Measurements from ENCODE around the gene CTPS2.
"Not testable (repeated sequence)": the region's sequence is repeated elsewhere in the genome, so short reads cannot be mapped to it uniquely, and the experiment has no call there.

The CTPS2 gene

GRCh38 chrX:16712548-16713155 lies at the start of gene CTPS2:
Gene CTPS2 (minus strand): TSS chrX:16712669. CDS start chrX:16702902, 9,767 bp downstream.
- DNase-seq: peak; percentile 21 to 28

GRCh38 chrX:16761500-16761899 lies 49.0 kb upstream of the CTPS2 start:
- not testable (repeated sequence) for DNase-seq

GRCh38 chrX:16756724-16757123 lies 44.3 kb upstream of the CTPS2 start:
- DNase-seq: no peak

GRCh38 chrX:16754019-16754418 lies 41.5 kb upstream of the CTPS2 start:
- no peak for DNase-seq

GRCh38 chrX:16750136-16750535 lies 37.7 kb upstream of the CTPS2 start:
- DNase-seq: no peak

GRCh38 chrX:16748425-16748824 lies 36.0 kb upstream of the CTPS2 start:
- no peak for DNase-seq

GRCh38 chrX:16745659-16746058 lies 33.2 kb upstream of the CTPS2 start:
- no peak for DNase-seq

- no peak for DNase-seq
Measured at GRCh38 chrX:16745102-16745501, 32.6 kb upstream of the CTPS2 start.

- DNase-seq: no peak
Measured at GRCh38 chrX:16743604-16744325, 31.3 kb upstream of the CTPS2 start.

- peak; percentile 19 to 32 for DNase-seq
Measured at GRCh38 chrX:16739574-16739973, 27.1 kb upstream of the CTPS2 start.

GRCh38 chrX:16737024-16737423 lies 24.6 kb upstream of the CTPS2 start:
- DNase-seq: no peak

- no peak for DNase-seq
Measured at GRCh38 chrX:16733013-16733412, 20.5 kb upstream of the CTPS2 start.

- no peak for DNase-seq
Measured at GRCh38 chrX:16730450-16730849, 18.0 kb upstream of the CTPS2 start.

- DNase-seq: no peak
Measured at GRCh38 chrX:16727637-16728036, 15.2 kb upstream of the CTPS2 start.

- DNase-seq: not testable (repeated sequence)
Measured at GRCh38 chrX:16726347-16726988, 14.0 kb upstream of the CTPS2 start.

- no peak for DNase-seq
Measured at GRCh38 chrX:16725072-16725471, 12.6 kb upstream of the CTPS2 start.

- DNase-seq: no peak
Measured at GRCh38 chrX:16722481-16722880, 10.0 kb upstream of the CTPS2 start.

GRCh38 chrX:16719334-16720084 lies 7.0 kb upstream of the CTPS2 start, which contains the start of gene SYAP1:
Gene SYAP1 (plus strand): TSS chrX:16719612. CDS start chrX:16719725, 113 bp downstream.
- DNase-seq: peak; percentile 64 to 73

GRCh38 chrX:16718824-16719333 lies 6.4 kb upstream of the CTPS2 start:
- DNase-seq: no peak

GRCh38 chrX:16716451-16716850 lies 4.0 kb upstream of the CTPS2 start:
- DNase-seq: not testable (repeated sequence)

GRCh38 chrX:16715638-16716037 lies 3.2 kb upstream of the CTPS2 start:
- DNase-seq: not testable (repeated sequence)

GRCh38 chrX:16714504-16714903 lies 2.0 kb upstream of the CTPS2 start:
- no peak for DNase-seq

Data from AML-193 (cell line).